Measurements from ENCODE around the gene MRGPRG.

The MRGPRG gene

DNA sequence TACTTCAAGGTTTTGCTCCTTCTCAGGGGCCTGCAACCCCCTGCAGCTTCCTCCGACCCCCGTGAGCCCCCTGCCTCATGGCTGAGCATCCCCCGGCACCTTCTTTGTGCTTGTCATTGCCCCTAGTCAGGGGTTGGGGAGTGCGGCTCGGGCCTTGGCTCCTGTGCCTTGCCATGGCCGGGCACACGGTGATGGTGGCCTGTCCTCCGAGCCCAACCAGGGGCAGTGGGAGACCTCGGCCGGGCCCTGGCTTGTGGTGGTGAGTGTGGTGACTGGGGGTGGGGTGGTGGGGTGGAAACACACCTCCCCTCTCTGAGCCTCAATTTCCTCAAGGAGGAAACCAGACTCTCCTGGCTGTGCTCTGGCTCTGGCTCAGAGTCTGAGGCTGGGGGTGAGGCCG lies 1.5 kb upstream of the MRGPRG start:
- Histone ChIP-seq H3K36me3 (ENCODE audit: insufficient read depth) (no peaks in the 10 kb centered on the region), H3K4me3 (IDR thresholded peaks at IDR 0.05; ENCODE audit: insufficient read depth, low read depth, low read length) (no peak overlapping the region), H4K20me1 (ENCODE audit: insufficient read depth) (no peaks in the 10 kb centered on the region), H3K27ac (no peak overlapping the region), H3K4me1 (ENCODE audit: low read depth, poor library complexity, severe bottlenecking) (no peaks in the 10 kb centered on the region), H3K79me2 (ENCODE audit: insufficient read depth, low read depth) (no peaks in the 10 kb centered on the region), H3K9ac (no peak overlapping the region), H2AFZ (ENCODE audit: low read depth) (no peak overlapping the region), H3K27me3 (ENCODE audit: insufficient read depth, low read depth) (peaks cover 77% of the 10 kb centered on the region), H3K4me2 (no peak overlapping the region)
- no peak for TF ChIP-seq CTCF (conservative IDR thresholded peaks at IDR 0.05; ENCODE audit: low read depth, low read length)

GRCh38 chr11:3219281-3219892 lies 774 bp upstream of the MRGPRG start:
- Histone ChIP-seq H3K27ac (no peak overlapping the region), H3K36me3 (ENCODE audit: insufficient read depth) (no peaks in the 10 kb centered on the region), H3K4me1 (ENCODE audit: low read depth, poor library complexity, severe bottlenecking) (no peaks in the 10 kb centered on the region), H3K9ac (no peak overlapping the region), H4K20me1 (ENCODE audit: insufficient read depth) (no peaks in the 10 kb centered on the region), H3K4me3 (IDR thresholded peaks at IDR 0.05; ENCODE audit: insufficient read depth, low read depth, low read length) (no peak overlapping the region), H3K27me3 (ENCODE audit: insufficient read depth, low read depth) (peaks cover 72% of the 10 kb centered on the region), H3K4me2 (no peak overlapping the region), H3K79me2 (ENCODE audit: insufficient read depth, low read depth) (no peaks in the 10 kb centered on the region), H2AFZ (ENCODE audit: low read depth) (no peak overlapping the region)
- TF ChIP-seq CTCF (conservative IDR thresholded peaks at IDR 0.05; ENCODE audit: low read depth, low read length) = no peak

DNA sequence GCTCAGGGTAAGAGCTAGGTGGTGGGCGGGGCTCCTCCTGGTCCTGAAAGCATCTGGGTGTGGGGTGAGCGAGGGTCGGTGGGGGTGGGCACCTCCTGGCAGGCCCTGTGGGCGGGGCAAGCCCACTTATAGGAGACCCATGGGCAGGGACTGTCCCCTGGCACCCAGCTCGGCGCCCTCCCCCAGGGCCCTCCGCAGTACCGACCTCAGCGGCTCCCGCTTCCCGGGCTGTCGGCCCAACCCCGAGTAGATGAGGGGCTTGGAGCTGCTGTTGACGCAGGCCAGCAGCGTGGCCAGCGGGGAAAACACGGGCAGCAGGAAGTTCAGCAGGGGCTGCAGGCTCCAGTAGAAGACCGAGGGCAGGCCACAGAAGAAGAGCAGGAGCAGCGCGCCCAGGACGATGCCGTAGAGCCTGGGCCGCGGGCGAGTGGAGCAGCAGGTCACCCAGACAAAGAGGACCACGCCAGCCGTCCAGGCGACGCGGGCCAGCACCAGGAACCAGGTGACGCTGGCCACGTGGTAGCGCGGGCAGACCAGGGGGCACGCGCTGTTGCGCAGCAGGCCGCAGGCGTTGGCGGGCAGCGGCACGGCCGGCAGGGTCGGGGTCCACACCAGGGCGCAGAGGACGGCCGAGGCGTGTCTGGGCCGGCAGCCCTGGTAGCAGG lies 663 bp downstream of the MRGPRG start:
- no peaks in the 10 kb centered on the region for H3K4me1 ChIP-seq (ENCODE audit: low read depth, poor library complexity, severe bottlenecking)
- no peaks in the 10 kb centered on the region for H3K79me2 ChIP-seq (ENCODE audit: insufficient read depth, low read depth)
- no peaks in the 10 kb centered on the region for H4K20me1 ChIP-seq (ENCODE audit: insufficient read depth)
- no peak overlapping the region for H3K4me2 ChIP-seq
- TF ChIP-seq CTCF (conservative IDR thresholded peaks at IDR 0.05; ENCODE audit: low read depth, low read length) = no peak
- H3K9ac ChIP-seq = no peak overlapping the region
- H3K27ac ChIP-seq = no peak overlapping the region
- no peaks in the 10 kb centered on the region for H3K36me3 ChIP-seq (ENCODE audit: insufficient read depth)
- peaks cover 68% of the 10 kb centered on the region for H3K27me3 ChIP-seq (ENCODE audit: insufficient read depth, low read depth)
- no peak overlapping the region for H3K4me3 ChIP-seq (IDR thresholded peaks at IDR 0.05; ENCODE audit: insufficient read depth, low read depth, low read length)
- H2AFZ ChIP-seq (ENCODE audit: low read depth) = no peak overlapping the region

DNA sequence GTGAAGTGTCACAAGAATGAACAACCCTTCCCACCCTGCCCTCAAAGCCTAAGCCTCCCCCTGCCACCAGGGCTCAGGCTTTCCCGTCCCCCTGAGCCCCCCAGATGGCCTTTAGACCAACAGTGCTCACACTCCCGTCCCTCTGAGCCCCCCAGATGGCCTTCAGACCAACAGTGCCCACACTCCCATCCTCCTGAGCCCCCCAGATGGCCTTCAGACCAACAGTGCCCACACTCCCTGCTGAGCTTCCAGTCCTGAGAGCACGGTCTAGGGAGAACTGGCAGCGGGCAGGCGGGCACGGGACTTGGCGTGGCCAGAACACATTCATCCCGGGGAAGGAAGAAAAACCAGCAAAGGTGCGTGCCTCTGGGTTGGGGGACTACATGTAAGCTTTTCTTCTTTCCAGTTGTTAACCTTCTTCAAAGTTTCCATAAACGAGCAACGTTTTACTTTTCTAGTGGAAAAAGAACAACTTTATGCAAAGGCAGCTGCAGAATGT lies 2.5 kb downstream of the MRGPRG start:
- H4K20me1 ChIP-seq (ENCODE audit: insufficient read depth) = no peaks in the 10 kb centered on the region
- H3K9ac ChIP-seq = no peak overlapping the region
- TF ChIP-seq CTCF (conservative IDR thresholded peaks at IDR 0.05; ENCODE audit: low read depth, low read length) = no peak
- H3K27ac ChIP-seq = no peak overlapping the region
- H3K36me3 ChIP-seq (ENCODE audit: insufficient read depth) = no peaks in the 10 kb centered on the region
- no peaks in the 10 kb centered on the region for H3K4me1 ChIP-seq (ENCODE audit: low read depth, poor library complexity, severe bottlenecking)
- no peak overlapping the region for H3K4me3 ChIP-seq (IDR thresholded peaks at IDR 0.05; ENCODE audit: insufficient read depth, low read depth, low read length)
- H2AFZ ChIP-seq (ENCODE audit: low read depth) = no peak overlapping the region
- no peaks in the 10 kb centered on the region for H3K79me2 ChIP-seq (ENCODE audit: insufficient read depth, low read depth)
- peaks cover 54% of the 10 kb centered on the region for H3K27me3 ChIP-seq (ENCODE audit: insufficient read depth, low read depth)
- no peak overlapping the region for H3K4me2 ChIP-seq

Measured in KMS-11 (cell line).